Stimulated activated CD4-positive, alpha-beta T cell treated with anti-CD3 and anti-CD28 coated beads, Interleukin-1b, Interleukin-23, amount 100 ng/mL, for 1 hour (primary cell): ENCODE results near the gene NUTM2F.
A peak's percentile ranks its signal among the peaks of the same experiment; 100 is the strongest.
"Not testable (repeated sequence)": the region's sequence is repeated elsewhere in the genome, so short reads cannot be mapped to it uniquely, and the experiment has no call there.

ENCODE experiments used
- DNase-seq, 2 donors: peaks; one replicate each; pipeline ENCODE4 v3.0.0-alpha.2; 2020; ENCODE audit warnings: low read depth in 2 of 2

NUTM2F gene

GRCh38 chr9:94328544-94328943 lies at the start of gene NUTM2F:
NUTM2F (minus strand) TSS chr9:94328644; CDS start chr9:94328623, 21 bp downstream.
- DNase-seq, result not testable (repeated sequence)

DNA sequence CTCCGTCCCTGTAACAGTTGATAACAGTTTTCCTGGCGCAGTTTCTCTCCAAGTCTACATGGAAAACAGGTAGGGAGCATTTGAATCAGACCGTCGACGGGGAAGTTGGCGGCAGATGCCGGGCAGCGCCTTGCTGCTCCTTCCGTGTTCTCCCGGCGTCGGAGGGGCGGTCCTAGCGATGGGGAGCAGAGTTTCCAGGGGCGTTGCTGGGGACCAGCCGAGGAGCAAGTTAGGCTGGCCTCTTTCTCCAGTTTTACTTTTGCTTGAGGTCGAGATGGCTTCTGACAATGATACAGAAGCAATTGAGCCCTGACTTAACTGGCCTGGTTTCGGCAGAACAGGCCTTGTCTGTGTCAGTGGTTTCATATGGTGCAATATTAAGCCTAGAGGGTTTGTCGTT lies 46.8 kb upstream of the NUTM2F start:
- DNase-seq, result not testable (repeated sequence)

- peak; percentile 65 to 81 for DNase-seq
These were observed 46.0 kb upstream of the NUTM2F start for GRCh38 chr9:94374176-94375056.

DNA sequence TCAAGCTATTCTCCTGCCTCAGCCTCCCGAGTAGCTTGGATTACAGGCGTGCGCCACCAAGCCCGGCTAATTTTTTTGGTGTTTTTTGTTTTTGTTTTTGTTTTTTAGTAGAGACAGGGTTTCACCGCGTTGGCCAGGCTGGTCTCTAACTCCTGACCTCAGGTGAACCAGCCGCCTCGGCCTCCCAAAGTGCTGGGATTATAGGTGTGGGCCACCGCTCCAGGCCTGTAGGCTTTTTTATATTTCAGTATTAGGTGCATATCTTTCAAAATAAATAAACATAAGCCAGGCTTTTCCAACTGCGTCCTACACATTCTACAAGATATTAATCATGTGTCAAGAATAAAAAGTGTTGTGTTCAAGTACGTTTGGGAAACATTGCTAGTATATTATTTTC lies 45.3 kb upstream of the NUTM2F start:
- not testable (repeated sequence) for DNase-seq

GRCh38 chr9:94370266-94370665 lies 41.8 kb upstream of the NUTM2F start:
- DNase-seq, result not testable (repeated sequence)

- not testable (repeated sequence) for DNase-seq
These were observed 35.7 kb upstream of the NUTM2F start for GRCh38 chr9:94364093-94364614.

DNA sequence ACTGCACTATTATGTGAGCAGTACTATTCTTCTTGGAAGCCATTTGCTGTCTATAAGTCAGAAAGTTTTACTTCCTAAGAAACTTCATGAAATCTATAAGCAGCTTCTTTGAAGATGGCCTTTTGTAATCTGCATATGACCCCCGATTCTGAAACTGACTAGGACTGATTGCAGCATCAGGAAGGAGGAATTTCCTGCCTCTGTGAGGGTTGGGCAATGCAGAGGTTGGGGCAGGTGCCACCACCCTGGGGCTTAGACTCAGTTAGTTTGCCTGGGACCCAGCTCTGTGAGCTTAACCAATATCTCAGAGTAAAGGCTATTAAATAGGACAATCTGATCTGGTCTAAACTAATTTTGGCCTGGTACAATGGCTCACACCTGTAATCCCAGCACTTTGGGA lies 28.7 kb upstream of the NUTM2F start:
- DNase-seq, result not testable (repeated sequence)

GRCh38 chr9:94351901-94352723 lies 23.7 kb upstream of the NUTM2F start:
- not testable (repeated sequence) for DNase-seq

DNA sequence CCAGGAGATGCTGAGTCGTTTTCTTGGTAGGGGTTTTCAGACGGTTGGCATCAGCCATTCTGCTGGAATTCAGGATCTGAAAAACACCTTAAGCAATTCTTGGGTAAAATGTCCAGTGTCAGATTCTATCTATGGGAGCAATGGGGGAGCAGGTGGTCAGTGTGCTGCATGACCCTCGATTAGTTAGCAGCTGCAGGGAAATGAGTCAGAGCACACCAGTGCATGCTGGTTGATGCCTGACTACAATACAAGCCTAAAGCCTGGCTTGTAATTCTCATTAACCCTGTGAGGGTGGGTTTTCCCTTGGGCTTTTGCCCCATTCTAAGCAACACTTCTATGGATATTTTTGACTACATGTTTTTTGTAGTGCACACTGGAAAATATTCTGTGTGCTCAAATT lies 20.3 kb upstream of the NUTM2F start:
- not testable (repeated sequence) for DNase-seq

DNA sequence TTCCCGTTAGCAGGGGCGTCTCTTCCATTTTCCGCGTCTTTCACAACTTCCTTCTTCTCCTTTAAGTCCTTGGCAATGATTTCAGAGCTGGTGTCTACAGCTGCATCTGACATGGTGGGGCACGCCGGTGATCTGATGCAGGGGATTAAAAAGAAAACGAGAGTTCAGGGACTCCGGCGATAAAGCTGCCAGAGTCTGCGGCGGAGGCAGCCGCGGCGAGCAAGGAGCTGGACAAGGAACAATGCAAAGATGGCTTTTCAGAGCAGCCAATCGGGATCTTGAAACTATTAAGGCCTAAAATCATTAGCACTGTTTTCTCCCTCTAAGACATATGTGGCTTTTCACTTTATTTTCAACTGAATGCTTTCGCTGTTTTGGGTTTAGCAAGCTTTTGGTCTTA lies 19.0 kb upstream of the NUTM2F start:
- not testable (repeated sequence) for DNase-seq

DNA sequence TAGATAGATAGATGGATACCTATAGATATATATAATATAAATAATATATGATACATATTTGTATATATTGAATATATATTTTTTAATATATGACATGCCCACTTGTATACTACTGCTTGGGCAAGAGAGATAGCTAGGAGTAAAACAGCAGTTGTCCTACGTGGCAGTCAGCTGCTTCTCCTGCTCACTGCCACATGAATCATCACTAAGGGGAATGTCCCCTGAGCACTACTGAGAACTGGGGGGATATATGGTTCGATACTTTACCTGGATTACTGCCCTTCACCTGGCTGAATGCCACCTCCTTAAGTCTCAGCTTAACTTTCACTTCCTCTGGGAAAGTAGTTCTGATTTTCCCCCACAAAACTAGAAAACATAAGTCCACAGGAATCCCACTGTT lies 13.3 kb upstream of the NUTM2F start:
- not testable (repeated sequence) for DNase-seq

DNA sequence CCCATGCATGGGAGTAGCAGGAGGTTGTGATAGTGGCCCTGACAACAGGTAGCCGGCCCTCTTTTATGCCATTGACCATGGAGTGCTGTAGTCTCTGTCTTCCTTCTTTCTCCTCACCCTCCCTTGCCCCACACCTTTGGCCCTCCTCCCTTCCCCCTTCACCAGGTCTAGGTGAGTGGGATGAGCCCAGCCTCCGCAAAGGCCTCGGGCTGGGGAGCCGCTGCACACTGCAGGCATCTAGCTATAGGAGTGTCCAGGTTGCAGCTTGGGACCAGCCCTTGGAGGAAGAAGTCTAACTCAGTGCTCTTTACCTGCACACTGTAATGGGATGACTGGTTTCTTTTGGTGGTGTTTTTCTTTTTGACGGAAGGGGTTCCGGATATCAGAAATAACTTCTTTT lies 12.3 kb upstream of the NUTM2F start:
- DNase-seq, result not testable (repeated sequence)

- DNase-seq, result not testable (repeated sequence)
These were observed 11.2 kb upstream of the NUTM2F start for GRCh38 chr9:94339657-94340056.

DNA sequence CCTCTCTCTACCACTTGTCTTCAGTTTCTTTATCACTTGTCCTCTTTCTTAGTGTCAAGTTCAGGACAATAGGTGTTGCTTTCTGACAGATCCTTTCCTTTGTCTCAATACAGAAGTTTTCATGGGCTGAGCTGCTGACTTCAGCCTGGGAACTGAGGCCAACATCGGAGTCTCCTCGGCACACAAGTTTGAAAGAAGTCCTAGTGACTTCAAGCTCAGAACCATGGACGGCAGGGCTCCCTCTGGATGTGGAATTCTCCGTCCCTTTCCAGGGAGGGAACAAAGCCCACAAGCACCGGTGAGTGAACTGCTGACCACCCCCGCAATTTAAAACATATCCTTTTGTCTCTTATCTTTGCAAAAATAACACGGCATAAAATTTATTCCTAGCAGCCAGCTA lies 10.3 kb upstream of the NUTM2F start:
- DNase-seq, result not testable (repeated sequence)

- not testable (repeated sequence) for DNase-seq
These were observed 8.0 kb upstream of the NUTM2F start for GRCh38 chr9:94336445-94336844.

DNA sequence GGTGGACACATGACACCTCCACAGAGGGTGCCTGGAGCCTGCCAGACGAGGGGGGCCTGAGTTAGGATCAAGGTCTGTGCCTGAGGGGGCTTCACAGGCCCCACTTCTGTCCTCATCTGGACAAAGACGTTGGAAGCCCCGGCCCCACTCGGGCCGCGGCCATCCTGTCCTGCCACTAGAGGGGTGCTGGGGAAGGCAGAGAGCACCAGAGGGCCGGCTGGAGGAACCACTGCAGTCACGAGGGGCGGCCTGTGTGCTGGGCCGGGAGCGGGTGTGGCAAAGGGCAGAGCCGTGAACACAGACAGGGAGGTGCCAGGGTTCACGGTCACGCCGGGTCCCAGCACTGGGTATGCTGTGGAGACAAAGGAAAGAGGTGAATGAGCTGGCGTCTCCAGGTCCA lies 2.9 kb downstream of the NUTM2F start:
- not testable (repeated sequence) for DNase-seq

DNA sequence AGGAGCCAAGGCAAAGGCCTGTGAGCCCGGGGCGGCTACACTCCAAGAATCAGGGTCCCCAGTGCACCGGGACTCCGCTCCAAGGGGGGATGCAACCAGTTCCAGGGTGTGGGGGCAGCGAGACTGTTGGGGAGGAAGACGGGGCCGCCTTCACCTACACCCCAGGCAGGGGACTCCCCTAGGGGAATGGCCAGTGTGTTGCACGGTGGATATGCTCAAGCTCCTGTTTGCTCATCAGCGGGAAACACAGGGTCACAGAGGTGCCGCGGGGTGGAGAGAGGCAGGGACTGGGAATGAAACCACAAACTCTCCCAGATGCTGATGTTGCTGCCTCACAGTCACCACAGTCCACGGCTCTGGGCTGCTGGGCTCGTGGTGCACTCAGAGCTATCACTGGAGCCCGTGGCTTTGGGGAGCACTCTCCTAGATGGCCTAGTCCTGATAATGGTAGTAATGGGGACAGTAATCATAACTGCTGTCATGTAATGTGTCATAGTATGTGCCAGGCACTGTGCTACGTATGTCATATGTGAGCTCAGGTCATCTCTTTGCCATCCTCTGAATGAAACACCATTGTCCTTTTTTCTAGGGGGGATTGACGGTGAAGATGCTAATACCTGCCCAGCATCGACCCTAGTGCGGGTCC lies 5.2 kb downstream of the NUTM2F start:
- not testable (repeated sequence) for DNase-seq

- DNase-seq, result not testable (repeated sequence)
These were observed 6.0 kb downstream of the NUTM2F start for GRCh38 chr9:94322342-94322940.

- DNase-seq, result not testable (repeated sequence)
These were observed 10.3 kb downstream of the NUTM2F start for GRCh38 chr9:94317949-94318657.

GRCh38 chr9:94316236-94316635 lies 12.2 kb downstream of the NUTM2F start:
- not testable (repeated sequence) for DNase-seq
